GM12872 (cell line): ENCODE data around the gene CYP27A1.

ENCODE experiments used
- TF ChIP-seq, protein P1 (sequence below): IDR thresholded peaks from 3 replicates; pipeline ENCODE4 v1.5.1; 2011; ENCODE audit warnings: low read depth, mild to moderate bottlenecking, low read length, moderate library complexity; ENCODE audit not compliant: insufficient read depth

The CYP27A1 gene

DNA sequence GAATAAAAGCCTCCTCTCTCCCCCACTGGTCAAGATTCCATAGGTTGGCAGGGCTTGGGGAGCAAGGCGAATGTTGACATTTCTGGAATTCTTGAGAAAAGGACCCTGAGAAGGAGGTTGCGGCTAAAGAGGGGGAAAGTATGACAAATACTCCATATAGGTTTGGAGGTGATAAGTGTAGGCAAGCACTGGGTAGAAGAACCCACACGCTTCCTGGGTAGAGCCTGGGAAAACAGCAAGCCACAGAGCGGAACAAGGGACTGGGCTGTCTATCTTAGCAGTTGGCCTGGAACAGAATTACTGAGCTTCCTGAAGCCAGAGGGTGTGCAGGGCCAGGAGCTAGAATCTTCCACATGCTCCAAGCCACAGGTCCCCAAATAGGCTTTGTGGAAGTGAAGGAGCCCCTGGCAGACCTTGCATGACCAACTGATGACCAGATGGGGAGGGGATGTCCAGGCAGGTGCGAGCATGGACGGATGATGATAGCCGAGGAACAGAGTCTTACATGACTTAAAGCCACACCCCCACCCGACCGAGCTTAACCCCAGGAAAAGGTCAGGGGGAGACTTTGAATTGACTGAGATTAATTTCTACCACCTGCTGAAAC, 39.8 kb downstream of the CYP27A1 start:
- TF ChIP-seq, protein P1, sequence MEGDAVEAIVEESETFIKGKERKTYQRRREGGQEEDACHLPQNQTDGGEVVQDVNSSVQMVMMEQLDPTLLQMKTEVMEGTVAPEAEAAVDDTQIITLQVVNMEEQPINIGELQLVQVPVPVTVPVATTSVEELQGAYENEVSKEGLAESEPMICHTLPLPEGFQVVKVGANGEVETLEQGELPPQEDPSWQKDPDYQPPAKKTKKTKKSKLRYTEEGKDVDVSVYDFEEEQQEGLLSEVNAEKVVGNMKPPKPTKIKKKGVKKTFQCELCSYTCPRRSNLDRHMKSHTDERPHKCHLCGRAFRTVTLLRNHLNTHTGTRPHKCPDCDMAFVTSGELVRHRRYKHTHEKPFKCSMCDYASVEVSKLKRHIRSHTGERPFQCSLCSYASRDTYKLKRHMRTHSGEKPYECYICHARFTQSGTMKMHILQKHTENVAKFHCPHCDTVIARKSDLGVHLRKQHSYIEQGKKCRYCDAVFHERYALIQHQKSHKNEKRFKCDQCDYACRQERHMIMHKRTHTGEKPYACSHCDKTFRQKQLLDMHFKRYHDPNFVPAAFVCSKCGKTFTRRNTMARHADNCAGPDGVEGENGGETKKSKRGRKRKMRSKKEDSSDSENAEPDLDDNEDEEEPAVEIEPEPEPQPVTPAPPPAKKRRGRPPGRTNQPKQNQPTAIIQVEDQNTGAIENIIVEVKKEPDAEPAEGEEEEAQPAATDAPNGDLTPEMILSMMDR, result no peak

- TF ChIP-seq, protein P1, result no peak
Measured at GRCh38 chr2:218822622-218823021, 40.7 kb downstream of the CYP27A1 start.

DNA sequence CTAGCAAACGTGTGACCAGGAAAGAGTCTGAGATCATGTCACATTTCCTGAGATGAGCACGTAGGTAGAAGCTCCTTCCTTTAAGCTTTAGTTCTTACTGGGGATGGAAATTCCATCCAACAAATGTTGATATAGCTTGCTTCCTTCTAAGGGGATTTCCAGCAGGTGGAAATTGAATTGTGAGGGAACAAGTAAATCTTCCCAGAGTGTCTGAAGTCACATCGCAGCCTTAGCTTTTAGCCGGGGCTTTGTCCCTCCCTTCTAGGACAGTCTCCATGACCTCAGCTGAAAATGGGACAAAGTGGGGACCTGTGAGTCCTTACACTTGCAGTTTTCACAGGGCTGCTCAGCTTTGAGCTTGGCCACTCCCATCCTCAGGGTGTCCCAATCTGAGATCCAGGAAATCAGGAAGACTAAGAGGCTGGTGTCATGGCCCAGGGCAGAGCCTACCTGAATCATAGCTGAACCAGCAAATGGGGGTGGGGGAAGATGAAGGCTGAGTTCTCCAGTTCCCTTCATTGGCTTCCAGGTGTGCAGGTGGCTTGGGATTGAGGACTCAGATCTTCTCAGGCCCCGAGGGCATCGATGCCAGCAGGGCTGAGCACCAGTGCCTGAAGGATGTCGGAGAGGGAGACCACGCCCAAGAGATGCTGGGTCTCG, 41.4 kb downstream of the CYP27A1 start:
- TF ChIP-seq, protein P1, result no peak

- TF ChIP-seq, protein P1, result no peak
Measured at GRCh38 chr2:218824004-218824403, 42.1 kb downstream of the CYP27A1 start.

DNA sequence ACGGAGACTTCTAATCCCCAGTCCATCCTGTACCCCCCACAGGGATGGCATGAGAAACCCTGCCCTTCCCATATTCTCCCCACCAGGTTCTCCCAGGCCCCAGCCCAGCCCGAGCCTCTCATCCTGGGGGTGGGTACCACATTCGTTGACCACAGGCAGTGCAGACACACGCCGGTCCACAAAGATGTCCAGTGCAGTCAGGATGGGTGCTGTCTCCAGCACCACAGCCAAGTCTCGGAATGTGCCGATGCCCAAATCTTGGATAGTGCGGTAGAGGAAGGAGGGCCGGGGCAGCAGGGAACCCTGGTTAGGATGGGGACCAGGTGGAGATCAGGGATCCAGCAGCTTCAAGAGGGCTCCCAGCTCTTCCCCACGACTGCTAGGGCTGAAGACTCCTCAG, 44.8 kb downstream of the CYP27A1 start:
- TF ChIP-seq, protein P1, result no peak

GRCh38 chr2:218827701-218828476, 45.9 kb downstream of the CYP27A1 start:
- TF ChIP-seq, protein P1, result no peak

GRCh38 chr2:218828477-218828778, 46.5 kb downstream of the CYP27A1 start:
- TF ChIP-seq, protein P1, result no peak
